Effector memory CD4-positive, alpha-beta T cell (primary cell): Measurements from ENCODE around the gene LIN52.

Source experiments
- DNase-seq, 3 donors: peaks; one replicate each; pipeline ENCODE4 v3.0.0-alpha.2; 2020
- H3K27ac ChIP-seq: 2 replicates; pipeline ENCODE4 v1.7.0; 2013; ENCODE audit warnings: mild to moderate bottlenecking, low read length, moderate library complexity; ENCODE audit not compliant: insufficient read depth, poor library complexity, severe bottlenecking
- H3K27me3 ChIP-seq: replicated peaks from 2 replicates; pipeline ENCODE4 v1.7.0; 2013; ENCODE audit warnings: mild to moderate bottlenecking, low read length; ENCODE audit not compliant: insufficient read depth, control insufficient read depth, poor library complexity, severe bottlenecking
- H3K36me3 ChIP-seq: 2 replicates; pipeline ENCODE4 v1.7.0; 2013; ENCODE audit warnings: mild to moderate bottlenecking, low read length, moderate library complexity; ENCODE audit not compliant: control insufficient read depth, insufficient read depth
- H3K4me1 ChIP-seq: 2 replicates; pipeline ENCODE4 v1.7.0; 2013; ENCODE audit warnings: low read length, mild to moderate bottlenecking; ENCODE audit not compliant: control insufficient read depth, insufficient read depth, poor library complexity, severe bottlenecking
- H3K4me3 ChIP-seq: 2 replicates; pipeline ENCODE4 v1.7.0; 2013; ENCODE audit warnings: low read length, low read depth, mild to moderate bottlenecking; ENCODE audit not compliant: insufficient read depth, poor library complexity, severe bottlenecking
- H3K9me3 ChIP-seq: 2 replicates; pipeline ENCODE4 v1.7.0; 2013; ENCODE audit warnings: mild to moderate bottlenecking, low read length, moderate library complexity; ENCODE audit not compliant: control insufficient read depth

The LIN52 gene

DNA sequence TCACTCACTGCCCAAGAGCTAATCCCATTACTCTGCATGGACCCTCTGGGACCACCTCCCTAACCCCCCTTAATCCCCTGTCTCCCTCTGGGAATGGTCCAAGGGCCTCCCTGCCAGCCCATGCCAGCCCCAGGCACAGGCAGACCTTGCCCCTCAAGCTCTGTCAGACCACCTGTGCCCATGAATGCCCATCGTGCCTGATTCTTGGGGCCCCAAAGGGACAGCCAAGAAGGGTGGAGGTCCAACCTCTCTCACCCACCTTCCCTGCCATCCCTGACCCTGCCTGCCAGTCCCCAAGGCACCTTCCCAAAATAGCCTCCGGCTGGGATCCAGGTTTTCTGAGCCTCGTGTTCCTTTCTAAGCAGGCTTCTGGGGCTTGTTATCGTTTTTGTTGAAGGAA is 133.7 kb downstream of the LIN52 start:
- no peak for DNase-seq
- H3K4me3 ChIP-seq, result no peak overlapping the region
- no peak overlapping the region for H3K27ac ChIP-seq
- H3K27me3 ChIP-seq, result peaks cover 5% of the 10 kb centered on the region
- no peaks in the 10 kb centered on the region for H3K9me3 ChIP-seq
- H3K4me1 ChIP-seq, result peaks cover 6% of the 10 kb centered on the region
- H3K36me3 ChIP-seq, result no peaks in the 10 kb centered on the region

DNA sequence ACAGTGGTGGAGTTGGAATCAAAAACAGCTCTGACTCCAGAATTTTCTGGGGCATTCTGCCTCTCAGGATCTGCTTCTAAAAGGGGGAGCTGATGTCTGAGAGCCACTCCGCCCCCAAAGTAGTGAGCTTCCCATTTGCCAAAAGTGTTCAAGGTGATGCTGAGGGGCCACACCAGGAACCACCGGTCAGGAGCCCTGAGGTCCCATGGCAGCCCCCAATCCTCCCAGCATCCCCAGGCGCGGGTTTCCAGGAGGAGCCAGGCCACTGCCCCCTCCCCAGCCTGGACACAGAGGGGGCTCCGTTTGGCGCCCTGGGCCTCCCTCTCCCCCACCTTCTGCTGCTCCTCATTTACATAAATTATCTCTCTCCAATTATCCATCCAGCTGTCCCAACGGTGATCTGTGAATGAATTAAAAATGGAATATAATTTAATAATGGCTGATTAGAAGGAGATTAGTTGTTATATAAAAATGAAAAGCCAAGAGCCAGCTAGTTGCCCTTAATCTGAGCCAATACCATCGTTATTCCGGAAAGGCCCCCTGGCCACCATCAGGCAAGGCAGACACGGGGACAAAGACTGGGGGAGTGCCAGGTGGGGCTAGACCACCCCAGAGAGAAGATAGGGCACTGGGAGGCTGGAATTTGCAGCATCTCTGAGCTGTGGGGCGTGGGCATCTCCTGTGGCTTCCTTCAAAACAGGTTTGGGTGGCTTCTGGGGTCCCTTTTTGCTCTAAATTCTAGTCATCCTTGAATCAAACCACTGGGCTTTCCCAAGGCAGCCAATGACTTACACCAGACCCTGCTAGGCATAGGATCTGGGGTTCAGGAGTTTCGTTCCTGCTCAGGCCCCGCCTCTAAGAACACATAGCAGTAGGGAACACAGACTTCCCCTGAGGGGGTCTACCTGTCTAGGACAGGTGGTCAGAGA is 134.8 kb downstream of the LIN52 start:
- Histone ChIP-seq H3K4me1 (peaks cover 6% of the 10 kb centered on the region), H3K36me3 (no peaks in the 10 kb centered on the region), H3K9me3 (no peaks in the 10 kb centered on the region), H3K27ac (no peak overlapping the region), H3K27me3 (peaks cover 5% of the 10 kb centered on the region), H3K4me3 (no peak overlapping the region)
- DNase-seq, result no peak

DNA sequence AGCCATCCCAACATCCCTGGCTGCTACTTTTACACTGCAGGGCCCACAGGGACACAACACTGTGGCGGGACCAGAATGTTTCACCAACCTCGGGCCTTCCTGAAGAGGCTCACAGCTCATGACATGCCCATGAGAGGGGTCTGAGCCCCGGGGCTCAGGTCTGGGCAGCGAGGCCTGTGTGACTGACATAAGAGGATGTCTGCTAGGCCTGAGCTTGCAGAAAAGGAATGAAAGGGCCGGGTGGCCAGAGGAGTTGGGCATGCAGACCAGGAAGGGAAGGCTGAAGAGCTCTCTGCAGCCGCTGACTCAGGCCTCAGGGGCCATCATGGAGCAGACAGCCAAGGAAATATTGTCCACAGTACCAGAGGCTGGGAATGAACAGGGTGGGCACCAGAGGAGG is 136.2 kb downstream of the LIN52 start:
- no peak overlapping the region for H3K27ac ChIP-seq
- no peaks in the 10 kb centered on the region for H3K9me3 ChIP-seq
- H3K4me3 ChIP-seq, result no peak overlapping the region
- peaks cover 5% of the 10 kb centered on the region for H3K27me3 ChIP-seq
- no peak for DNase-seq
- H3K36me3 ChIP-seq, result no peaks in the 10 kb centered on the region
- H3K4me1 ChIP-seq, result peaks cover 6% of the 10 kb centered on the region

DNA sequence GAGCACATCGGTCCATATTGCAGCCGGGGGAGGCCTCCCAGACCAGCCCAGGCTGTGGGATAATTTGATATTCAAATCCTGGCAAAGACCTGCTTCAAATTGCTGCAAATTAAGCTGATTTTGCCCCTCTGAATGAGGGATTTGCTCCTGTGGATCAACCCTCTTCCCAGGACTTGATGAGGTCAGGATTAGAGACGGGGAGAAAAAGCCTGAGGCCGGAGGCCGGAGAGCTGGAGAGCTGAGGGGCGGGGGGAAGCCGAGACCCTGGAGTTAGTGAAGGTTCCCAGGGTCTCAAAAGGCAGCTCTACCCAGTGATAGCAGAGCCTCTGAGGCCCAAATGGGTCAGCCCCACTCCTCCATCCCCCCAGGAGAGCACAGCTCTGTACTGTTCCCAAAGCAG is 137.0 kb downstream of the LIN52 start:
- Histone ChIP-seq H3K36me3 (no peaks in the 10 kb centered on the region), H3K27me3 (peaks cover 5% of the 10 kb centered on the region), H3K4me3 (no peak overlapping the region), H3K9me3 (no peaks in the 10 kb centered on the region), H3K27ac (no peak overlapping the region), H3K4me1 (peaks cover 6% of the 10 kb centered on the region)
- no peak for DNase-seq

DNA sequence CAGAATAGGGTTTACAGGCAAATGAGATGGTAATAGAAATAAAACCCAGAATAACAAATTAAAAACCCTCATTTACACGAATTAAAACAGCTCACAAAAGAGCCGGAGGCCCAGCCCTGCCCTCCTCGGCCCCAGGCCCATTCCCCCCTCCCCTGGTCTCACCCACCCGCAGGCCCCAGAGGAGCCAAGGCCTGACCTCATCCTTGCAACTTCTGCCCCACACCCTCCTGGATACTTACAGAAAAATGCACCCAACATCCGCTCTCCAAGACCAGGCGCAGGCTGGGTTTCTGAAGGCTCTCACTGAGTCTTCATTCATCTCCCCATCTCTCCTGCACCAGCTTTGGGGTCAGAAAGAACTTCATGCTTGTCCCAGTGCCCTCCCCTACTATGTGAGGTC is 138.3 kb downstream of the LIN52 start:
- H3K4me1 ChIP-seq, result no peaks in the 10 kb centered on the region
- no peak for DNase-seq
- H3K27ac ChIP-seq, result no peak overlapping the region
- H3K27me3 ChIP-seq, result peaks cover 2% of the 10 kb centered on the region
- H3K36me3 ChIP-seq, result no peaks in the 10 kb centered on the region
- no peaks in the 10 kb centered on the region for H3K9me3 ChIP-seq
- no peak overlapping the region for H3K4me3 ChIP-seq

DNA sequence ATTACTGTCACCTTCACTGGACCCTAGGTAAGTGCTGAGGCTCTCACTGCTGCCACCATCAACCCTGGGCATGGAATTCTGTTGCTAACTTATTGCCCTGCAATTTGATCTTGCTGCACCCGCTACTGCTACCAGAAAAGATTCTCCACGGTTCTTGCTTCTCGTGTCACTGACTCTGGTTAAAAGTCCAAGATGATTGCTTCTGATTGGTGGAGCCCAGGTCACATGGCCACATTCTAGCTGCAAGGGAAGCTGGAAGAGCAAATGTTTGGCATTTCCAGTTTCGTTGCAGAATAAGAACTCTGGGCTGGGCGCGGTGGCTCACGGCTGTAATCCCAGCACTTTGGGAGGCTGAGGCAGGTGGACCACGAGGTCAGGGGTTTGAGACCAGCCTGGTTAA is 147.0 kb downstream of the LIN52 start:
- Histone ChIP-seq H3K27me3 (peaks cover 5% of the 10 kb centered on the region), H3K4me3 (no peak overlapping the region), H3K4me1 (no peaks in the 10 kb centered on the region), H3K9me3 (no peaks in the 10 kb centered on the region), H3K36me3 (no peaks in the 10 kb centered on the region), H3K27ac (no peak overlapping the region)
- no peak for DNase-seq

DNA sequence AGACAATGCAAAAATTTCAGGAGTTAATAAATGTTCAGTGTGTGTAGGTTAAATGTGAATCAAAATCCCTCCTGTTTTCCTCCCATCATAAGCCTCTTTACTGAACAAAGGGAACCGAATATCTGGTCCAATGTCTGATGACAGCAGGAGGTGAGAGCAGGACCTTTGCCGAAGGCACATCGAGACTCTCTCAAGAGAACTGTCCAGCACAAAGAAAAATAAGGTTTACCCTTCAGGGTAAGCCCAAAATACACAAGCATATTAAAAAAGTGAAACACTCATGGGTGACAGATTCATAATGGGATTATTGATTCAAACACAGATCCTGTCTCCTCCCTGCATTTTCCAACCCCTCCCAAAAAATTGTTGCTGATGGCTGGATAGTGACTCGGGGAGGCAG is 150.3 kb downstream of the LIN52 start:
- no peak overlapping the region for H3K4me3 ChIP-seq
- no peak overlapping the region for H3K27ac ChIP-seq
- peaks cover 2% of the 10 kb centered on the region for H3K4me1 ChIP-seq
- H3K27me3 ChIP-seq, result peaks cover 22% of the 10 kb centered on the region
- H3K36me3 ChIP-seq, result no peaks in the 10 kb centered on the region
- no peak for DNase-seq
- no peaks in the 10 kb centered on the region for H3K9me3 ChIP-seq

DNA sequence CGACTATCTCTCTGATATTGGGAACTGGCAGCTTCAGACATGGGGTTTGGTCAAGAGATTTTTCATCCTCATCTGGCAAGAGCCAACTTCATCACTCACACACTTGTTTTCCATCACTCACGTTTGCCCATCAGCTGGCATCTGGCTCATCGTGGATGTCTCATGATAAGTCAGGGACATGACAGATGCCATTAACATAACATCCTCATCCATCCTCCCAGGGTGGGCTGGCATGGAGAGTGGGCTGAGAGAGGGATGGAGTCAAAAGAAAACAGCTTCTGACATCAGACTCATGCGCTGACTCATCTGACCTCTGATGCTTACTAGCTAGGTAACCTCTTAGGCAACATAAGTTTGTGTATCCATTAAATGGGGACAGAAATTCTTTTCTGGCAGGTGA is 152.7 kb downstream of the LIN52 start:
- no peak for DNase-seq
- Histone ChIP-seq H3K9me3 (no peaks in the 10 kb centered on the region), H3K27ac (no peak overlapping the region), H3K36me3 (no peaks in the 10 kb centered on the region), H3K4me1 (peaks cover 24% of the 10 kb centered on the region), H3K4me3 (no peak overlapping the region), H3K27me3 (peaks cover 46% of the 10 kb centered on the region)

DNA sequence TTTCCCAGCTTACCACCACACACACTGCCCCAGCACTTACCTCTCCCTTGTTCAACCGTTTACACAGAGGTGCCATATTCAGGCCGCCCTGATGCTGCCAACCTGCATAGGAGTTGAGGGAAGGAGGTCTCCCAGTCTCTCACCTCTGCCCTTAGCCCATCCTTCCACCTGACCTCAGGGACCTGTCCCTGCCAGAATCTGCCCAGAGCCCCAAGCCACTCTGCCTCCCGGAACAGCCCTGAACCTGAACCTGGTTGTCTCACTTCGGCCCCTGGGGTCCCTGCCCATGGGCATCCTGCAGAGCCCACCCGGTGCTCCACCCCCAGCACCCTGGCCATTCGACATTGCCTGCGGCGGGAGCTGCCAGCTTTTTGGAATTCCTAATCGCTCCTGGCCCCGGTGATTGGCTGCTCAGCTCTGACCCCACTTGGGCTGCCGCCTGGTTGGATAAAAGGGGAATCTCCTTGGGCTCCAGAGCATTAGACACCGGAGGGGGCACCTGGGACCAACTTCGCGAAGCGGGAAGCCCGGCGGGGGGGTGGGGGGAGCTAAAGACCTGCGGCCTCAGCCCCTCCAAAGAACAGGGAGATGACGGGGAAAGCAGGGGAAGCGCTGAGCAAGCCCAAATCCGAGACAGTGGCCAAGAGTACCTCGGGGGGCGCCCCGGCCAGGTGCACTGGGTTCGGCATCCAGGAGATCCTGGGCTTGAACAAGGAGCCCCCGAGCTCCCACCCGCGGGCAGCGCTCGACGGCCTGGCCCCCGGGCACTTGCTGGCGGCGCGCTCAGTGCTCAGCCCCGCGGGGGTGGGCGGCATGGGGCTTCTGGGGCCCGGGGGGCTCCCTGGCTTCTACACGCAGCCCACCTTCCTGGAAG is 154.5 kb downstream of the LIN52 start, which contains the start of gene VSX2:
VSX2 (plus strand) TSS at position 476 of the 874 bp plus-strand sequence; CDS start at position 589, 113 bp downstream.
- Histone ChIP-seq H3K4me3 (peak within 1 kb of the TSS; percentile 29), H3K27me3 (peaks cover 57% of the 10 kb centered on the region), H3K9me3 (no peaks in the 10 kb centered on the region), H3K36me3 (no peaks in the 10 kb centered on the region), H3K4me1 (peaks cover 24% of the 10 kb centered on the region), H3K27ac (no peak within 1 kb of the TSS)
- DNase-seq, result no peak
